ENCODE results near the gene CAMTA1. TPM values are rescaled to one million over a fixed set of nuclear protein-coding genes. Genes with fewer than 3 reads are reported as not detected.
"Not testable (repeated sequence)": the region's sequence is repeated elsewhere in the genome, so short reads cannot be mapped to it uniquely, and the experiment has no call there.

CAMTA1 gene
- total RNA-seq, 1 donor from 2014 or later = 77.6 TPM

DNA sequence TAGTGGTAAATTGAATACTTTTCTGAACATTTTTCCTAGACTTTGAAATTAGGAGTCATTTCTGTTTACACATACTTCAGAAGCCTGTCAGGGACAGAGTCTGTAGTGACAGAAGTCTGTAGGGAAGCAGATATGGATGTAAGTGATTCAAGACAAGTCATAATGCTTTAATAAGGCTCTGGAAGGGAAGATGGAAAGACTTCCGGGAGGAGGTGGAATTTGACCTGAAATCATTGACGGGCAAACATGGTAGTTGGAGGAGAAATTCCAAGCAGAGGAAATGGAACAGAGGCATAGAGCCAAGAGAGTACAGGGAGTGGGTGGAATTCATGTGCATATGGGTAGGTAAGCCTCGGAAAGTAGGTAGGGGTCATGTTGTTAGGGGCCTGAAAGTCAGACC, 22.5 kb downstream of the CAMTA1 start:
- no peaks in the 10 kb centered on the region for H3K27me3 Mint-ChIP-seq (ENCODE audit: low read depth, unreplicated experiment)
- Histone ChIP-seq H2AFZ (ENCODE audit: low read depth, low read length) (no peak overlapping the region), H3K4me3 (ENCODE audit: insufficient read depth, low read depth, low read length) (no peak overlapping the region), H3K4me1 (ENCODE audit: insufficient read depth, low read length) (peaks cover 3% of the 10 kb centered on the region), H3K4me2 (ENCODE audit: low read length) (no peak overlapping the region), H3K9ac (ENCODE audit: low read length) (no peak overlapping the region), H3K27ac (ENCODE audit: low read depth, low read length) (no peak overlapping the region), H3K27me3 (ENCODE audit: insufficient read depth, low read length) (no peaks in the 10 kb centered on the region), H3K9me3 (ENCODE audit: insufficient read depth, low read depth, low read length) (no peaks in the 10 kb centered on the region), H3K36me3 (ENCODE audit: insufficient read depth, low read length) (no peaks in the 10 kb centered on the region), H3K79me2 (ENCODE audit: insufficient read depth, low read length) (peaks cover 91% of the 10 kb centered on the region), H4K20me1 (ENCODE audit: insufficient read depth, low read length) (peaks cover 73% of the 10 kb centered on the region)
- no peak overlapping the region for H3K27ac Mint-ChIP-seq (ENCODE audit: unreplicated experiment)
- H3K36me3 Mint-ChIP-seq (ENCODE audit: low read depth, unreplicated experiment) = no peaks in the 10 kb centered on the region
- TF ChIP-seq, protein P1, sequence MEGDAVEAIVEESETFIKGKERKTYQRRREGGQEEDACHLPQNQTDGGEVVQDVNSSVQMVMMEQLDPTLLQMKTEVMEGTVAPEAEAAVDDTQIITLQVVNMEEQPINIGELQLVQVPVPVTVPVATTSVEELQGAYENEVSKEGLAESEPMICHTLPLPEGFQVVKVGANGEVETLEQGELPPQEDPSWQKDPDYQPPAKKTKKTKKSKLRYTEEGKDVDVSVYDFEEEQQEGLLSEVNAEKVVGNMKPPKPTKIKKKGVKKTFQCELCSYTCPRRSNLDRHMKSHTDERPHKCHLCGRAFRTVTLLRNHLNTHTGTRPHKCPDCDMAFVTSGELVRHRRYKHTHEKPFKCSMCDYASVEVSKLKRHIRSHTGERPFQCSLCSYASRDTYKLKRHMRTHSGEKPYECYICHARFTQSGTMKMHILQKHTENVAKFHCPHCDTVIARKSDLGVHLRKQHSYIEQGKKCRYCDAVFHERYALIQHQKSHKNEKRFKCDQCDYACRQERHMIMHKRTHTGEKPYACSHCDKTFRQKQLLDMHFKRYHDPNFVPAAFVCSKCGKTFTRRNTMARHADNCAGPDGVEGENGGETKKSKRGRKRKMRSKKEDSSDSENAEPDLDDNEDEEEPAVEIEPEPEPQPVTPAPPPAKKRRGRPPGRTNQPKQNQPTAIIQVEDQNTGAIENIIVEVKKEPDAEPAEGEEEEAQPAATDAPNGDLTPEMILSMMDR (IDR thresholded peaks at IDR 0.05; ENCODE audit: insufficient read depth, low read depth, low read length) = no peak
- no peak for TF ChIP-seq EZH2 (IDR thresholded peaks at IDR 0.05; ENCODE audit: insufficient read depth, low read length)
- H3K9me3 Mint-ChIP-seq (ENCODE audit: unreplicated experiment) = no peaks in the 10 kb centered on the region
- H3K4me3 Mint-ChIP-seq (ENCODE audit: unreplicated experiment) = no peak overlapping the region
- FAIRE-seq (no peak), DNase-seq (ENCODE audit: low read depth) (no peak)
- peaks cover 7% of the 10 kb centered on the region for H3K4me1 Mint-ChIP-seq (ENCODE audit: low read depth, unreplicated experiment)

DNA sequence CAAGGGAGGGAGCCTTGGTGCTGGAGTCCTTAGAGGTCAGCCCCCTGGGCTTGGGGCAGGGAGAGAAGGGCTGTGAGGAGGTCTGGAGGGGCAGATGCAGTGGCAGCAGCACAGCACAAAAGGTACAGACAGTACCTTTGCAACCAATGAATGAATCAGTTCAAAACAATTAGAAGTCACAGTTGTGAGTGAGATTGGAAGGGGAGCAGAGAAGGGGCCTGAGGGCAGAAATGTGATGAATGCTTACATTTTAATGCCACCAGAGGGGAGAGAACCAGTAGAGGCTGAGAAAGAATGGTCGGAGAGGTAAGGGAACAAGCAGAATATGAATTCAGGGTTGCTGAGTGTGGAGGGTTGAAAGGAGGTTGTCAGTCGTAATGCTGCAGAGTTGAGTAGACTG, 24.2 kb downstream of the CAMTA1 start:
- Histone ChIP-seq H3K36me3 (ENCODE audit: insufficient read depth, low read length) (no peaks in the 10 kb centered on the region), H3K4me2 (ENCODE audit: low read length) (no peak overlapping the region), H3K9ac (ENCODE audit: low read length) (no peak overlapping the region), H3K4me1 (ENCODE audit: insufficient read depth, low read length) (no peaks in the 10 kb centered on the region), H3K27ac (ENCODE audit: low read depth, low read length) (no peak overlapping the region), H4K20me1 (ENCODE audit: insufficient read depth, low read length) (peaks cover 74% of the 10 kb centered on the region), H3K27me3 (ENCODE audit: insufficient read depth, low read length) (no peaks in the 10 kb centered on the region), H3K4me3 (ENCODE audit: insufficient read depth, low read depth, low read length) (no peak overlapping the region), H3K9me3 (ENCODE audit: insufficient read depth, low read depth, low read length) (no peaks in the 10 kb centered on the region), H2AFZ (ENCODE audit: low read depth, low read length) (no peak overlapping the region), H3K79me2 (ENCODE audit: insufficient read depth, low read length) (peaks cover 93% of the 10 kb centered on the region)
- Mint-ChIP-seq H3K9me3 (ENCODE audit: unreplicated experiment) (no peaks in the 10 kb centered on the region), H3K4me1 (ENCODE audit: low read depth, unreplicated experiment) (peaks cover 2% of the 10 kb centered on the region), H3K27me3 (ENCODE audit: low read depth, unreplicated experiment) (no peaks in the 10 kb centered on the region), H3K36me3 (ENCODE audit: low read depth, unreplicated experiment) (no peaks in the 10 kb centered on the region), H3K27ac (ENCODE audit: unreplicated experiment) (no peak overlapping the region), H3K4me3 (ENCODE audit: unreplicated experiment) (no peak overlapping the region)
- no peak for FAIRE-seq
- DNase-seq (ENCODE audit: low read depth) = no peak
- no peak for TF ChIP-seq EZH2 (IDR thresholded peaks at IDR 0.05; ENCODE audit: insufficient read depth, low read length)
- TF ChIP-seq, protein P1 (IDR thresholded peaks at IDR 0.05; ENCODE audit: insufficient read depth, low read depth, low read length) = no peak

DNA sequence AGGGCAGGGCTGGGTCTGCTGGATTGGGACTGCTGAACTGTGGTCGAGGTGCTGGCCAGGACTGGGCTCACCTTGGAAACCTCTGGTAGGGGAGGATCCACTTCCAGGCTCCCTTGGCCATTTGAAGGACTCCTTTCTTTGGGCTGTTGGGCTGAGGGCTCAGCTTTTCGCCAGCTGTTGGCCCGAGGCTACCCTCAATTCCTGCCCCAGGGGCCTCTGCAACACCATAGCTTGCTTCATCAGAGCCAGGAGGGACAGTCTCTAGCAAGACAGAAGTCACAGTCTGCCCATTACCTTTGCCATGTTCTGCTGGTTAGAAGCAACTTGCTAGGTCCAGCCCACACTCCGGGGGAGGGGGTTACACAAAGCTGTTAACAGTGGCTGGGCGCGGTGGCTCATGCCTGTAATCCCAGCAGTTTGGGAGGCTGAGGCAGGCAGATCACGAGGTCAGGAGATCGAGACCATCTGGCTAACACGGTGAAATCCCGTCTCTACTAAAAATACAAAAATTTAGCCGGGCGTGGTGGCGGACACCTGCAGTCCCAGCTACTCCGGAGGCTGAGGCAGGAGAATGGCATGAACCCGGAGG, 25.0 kb downstream of the CAMTA1 start:
- not testable (repeated sequence) for H3K27me3 Mint-ChIP-seq (ENCODE audit: low read depth, unreplicated experiment); H3K36me3 Mint-ChIP-seq (ENCODE audit: low read depth, unreplicated experiment); H3K36me3 ChIP-seq (ENCODE audit: insufficient read depth, low read length); H3K9me3 Mint-ChIP-seq (ENCODE audit: unreplicated experiment); H3K4me2 ChIP-seq (ENCODE audit: low read length); H3K27ac Mint-ChIP-seq (ENCODE audit: unreplicated experiment); H3K4me1 ChIP-seq (ENCODE audit: insufficient read depth, low read length); H3K4me1 Mint-ChIP-seq (ENCODE audit: low read depth, unreplicated experiment); H3K9ac ChIP-seq (ENCODE audit: low read length); H2AFZ ChIP-seq (ENCODE audit: low read depth, low read length); H3K27me3 ChIP-seq (ENCODE audit: insufficient read depth, low read length); DNase-seq (ENCODE audit: low read depth); H3K27ac ChIP-seq (ENCODE audit: low read depth, low read length); H3K4me3 ChIP-seq (ENCODE audit: insufficient read depth, low read depth, low read length); H3K4me3 Mint-ChIP-seq (ENCODE audit: unreplicated experiment); H3K9me3 ChIP-seq (ENCODE audit: insufficient read depth, low read depth, low read length); FAIRE-seq
- H3K79me2 ChIP-seq (ENCODE audit: insufficient read depth, low read length) = peaks cover 93% of the 10 kb centered on the region
- H4K20me1 ChIP-seq (ENCODE audit: insufficient read depth, low read length) = peaks cover 72% of the 10 kb centered on the region

Measured in astrocyte (in vitro differentiated cells and primary cell).